Fibroblast of skin of right quadriceps (primary cell): Measurements from ENCODE around the gene RCOR1.

ENCODE experiments used
- DNase-seq: peaks from one replicate; pipeline ENCODE4 v3.0.0-alpha.2; 2013

Gene RCOR1

DNA sequence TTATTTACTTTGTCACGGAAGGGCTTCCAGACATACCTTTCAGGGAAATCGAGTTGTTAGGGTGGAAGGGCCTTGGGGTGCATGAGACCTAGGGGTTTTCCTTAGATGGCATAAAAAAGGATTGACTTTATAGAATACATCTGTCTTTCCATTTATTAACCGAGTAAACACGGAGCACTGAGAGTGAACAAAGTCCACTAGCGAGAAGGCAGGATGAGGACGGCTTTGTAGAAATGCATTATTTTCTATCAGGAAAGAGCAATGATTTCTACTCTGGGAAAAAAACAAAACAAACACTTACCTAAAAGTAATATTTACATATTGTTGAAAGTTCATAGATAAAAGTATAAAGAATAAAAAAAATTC lies 91.8 kb downstream of the RCOR1 start:
- DNase-seq, result no peak

- no peak for DNase-seq
Observed at GRCh38 chr14:102686196-102686801, 93.8 kb downstream of the RCOR1 start.

DNA sequence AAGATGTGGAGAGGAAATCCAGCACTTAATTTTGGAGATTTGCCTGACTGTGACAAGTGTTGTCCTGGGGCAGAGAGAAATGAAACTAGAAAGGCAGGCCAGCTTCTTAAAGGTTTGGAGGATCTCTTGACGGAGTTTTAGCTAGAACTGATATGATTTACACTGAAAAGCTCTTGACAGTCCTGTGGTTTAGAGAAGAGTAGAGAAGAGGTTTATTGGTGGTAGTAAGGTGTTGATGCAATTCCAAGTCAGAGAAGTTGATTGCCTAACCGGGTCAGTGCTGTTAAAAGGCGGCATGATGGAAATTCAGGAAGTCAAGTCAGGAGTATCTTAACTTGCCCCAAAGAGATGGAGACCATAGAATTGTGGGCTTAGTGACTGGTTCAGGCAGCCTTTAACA lies 95.8 kb downstream of the RCOR1 start:
- no peak for DNase-seq

DNA sequence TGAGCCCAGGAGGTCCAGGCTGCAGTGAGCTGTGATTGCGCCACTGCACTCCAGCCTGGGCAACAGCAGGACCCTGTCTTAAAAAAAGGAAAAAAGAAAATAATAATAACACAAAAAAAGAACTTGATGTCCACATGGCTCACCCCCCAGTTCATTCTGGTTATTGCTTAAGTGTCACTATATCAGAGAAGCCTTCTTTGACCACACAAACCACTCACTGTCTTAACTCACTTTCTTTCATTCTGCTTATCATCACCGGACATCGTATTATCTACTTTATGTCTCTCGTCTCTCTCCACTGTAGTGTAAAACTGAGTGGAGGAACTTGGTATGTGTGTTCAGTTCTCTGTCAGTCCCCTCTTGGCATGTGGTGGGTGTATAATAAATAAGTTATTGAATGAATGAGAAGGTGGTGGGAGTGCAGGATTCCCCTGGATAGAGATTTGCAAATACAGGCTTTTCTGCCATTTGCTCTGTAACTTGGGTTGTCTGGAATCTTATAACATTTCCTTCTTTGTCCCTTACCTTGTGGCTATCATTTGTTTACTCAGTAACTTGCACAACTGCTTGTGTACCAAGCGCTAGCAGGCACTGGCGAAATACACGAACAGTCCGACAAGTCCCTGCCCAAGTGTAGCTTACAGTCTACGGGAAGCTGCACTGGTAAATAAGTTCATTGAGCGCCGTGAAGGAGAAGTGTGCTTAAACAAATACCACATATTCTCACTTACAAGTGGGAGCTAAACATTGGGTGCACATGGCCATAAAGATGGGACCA lies 98.2 kb downstream of the RCOR1 start:
- DNase-seq, result no peak

- no peak for DNase-seq
Observed at GRCh38 chr14:102691763-102692162, 99.3 kb downstream of the RCOR1 start.

- DNase-seq, result no peak
Observed at GRCh38 chr14:102692334-102692733, 99.9 kb downstream of the RCOR1 start.

GRCh38 chr14:102693006-102693755 lies 100.7 kb downstream of the RCOR1 start:
- DNase-seq, result no peak

DNA sequence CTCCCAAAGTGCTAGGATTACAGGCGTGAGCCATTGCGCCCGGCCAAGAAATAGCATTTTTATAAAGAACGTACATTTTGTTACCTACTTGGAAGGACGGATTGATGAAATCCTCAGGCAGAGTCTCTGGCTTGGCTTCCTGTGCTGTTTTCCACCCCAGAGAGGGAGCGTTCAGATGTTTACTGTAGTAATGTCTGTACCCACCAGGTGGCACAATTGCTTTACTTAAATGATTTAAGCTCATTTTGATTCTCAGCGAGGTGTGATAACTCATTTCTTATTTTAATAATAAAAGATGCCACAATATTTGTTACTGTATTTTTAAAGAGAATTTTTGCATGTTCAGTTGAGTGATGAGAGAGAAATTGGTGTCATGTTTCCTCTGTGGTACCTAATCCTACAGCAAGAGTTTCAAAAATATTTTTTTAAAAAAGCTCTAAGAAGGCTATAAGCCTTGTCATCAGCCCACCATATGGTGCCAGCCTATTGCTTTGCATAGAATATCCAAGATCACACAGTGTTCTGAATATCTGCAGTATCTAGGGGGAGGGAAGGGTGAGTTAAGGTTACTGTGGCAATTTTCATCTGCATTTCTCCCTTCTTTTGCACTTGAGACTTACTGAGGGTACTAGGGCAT lies 102.2 kb downstream of the RCOR1 start:
- peak; percentile 68 for DNase-seq

GRCh38 chr14:102695167-102695555 lies 102.7 kb downstream of the RCOR1 start:
- no peak for DNase-seq

DNA sequence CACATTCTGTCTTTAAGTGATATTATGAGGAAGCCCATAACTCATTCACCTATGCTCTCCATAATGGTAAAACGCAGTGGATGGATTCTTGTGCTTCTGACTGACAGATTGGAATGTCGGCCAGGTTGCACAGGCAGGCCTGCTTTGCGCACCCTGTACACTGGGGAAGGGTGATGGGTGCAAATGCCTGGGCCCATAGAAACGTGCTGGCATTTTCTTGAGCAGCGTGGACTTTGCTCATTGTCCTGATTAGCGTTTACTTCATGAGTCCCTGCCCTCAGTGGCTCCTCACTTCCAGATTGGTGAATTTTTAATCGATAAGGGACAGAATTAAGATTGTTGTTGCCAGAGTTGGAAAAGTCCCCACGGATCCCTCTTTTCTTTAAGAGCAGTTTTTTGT lies 103.9 kb downstream of the RCOR1 start:
- no peak for DNase-seq

- DNase-seq, result no peak
Observed at GRCh38 chr14:102696856-102697495, 104.5 kb downstream of the RCOR1 start.

DNA sequence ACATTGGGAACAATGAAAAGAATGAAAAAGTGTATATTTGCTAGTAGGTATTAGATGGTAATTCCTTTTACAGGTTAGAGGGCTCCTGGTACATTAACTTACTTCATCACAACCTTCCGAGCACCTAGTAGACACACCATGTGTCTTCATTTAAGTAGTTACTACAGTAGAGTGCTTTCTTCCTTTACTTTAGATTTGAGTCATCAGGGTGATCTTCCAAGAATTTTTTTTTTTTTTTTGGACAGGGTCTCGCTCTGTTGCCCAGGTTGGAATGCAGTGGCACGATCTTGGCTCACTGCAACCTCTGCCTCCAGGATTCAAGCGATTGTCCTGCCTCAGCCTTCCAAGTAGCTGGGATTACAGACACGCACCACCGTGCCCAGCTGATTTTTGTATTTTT lies 105.1 kb downstream of the RCOR1 start:
- no peak for DNase-seq

GRCh38 chr14:102699416-102700110 lies 107.1 kb downstream of the RCOR1 start:
- DNase-seq, result peak; percentile 31

- no peak for DNase-seq
Observed at GRCh38 chr14:102708494-102708893, 116.0 kb downstream of the RCOR1 start.

DNA sequence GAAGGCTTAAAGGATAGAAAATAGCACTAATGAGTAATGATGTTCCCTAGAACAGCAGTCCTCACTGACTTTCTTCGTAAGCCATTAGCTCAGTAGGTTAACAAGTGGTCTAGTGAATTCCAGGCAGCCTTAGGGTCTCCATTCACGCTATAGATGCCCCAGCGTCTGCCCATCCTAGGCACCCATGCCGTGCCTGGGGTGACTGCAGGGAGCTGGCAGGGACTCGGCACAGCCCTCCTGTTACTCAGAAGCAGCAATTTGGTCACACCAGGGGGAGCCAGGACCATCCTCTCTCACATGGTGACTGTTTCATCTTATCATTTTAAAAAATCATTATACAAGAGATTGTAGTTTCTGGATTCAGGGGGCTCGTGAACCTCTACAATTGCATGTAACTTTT lies 118.8 kb downstream of the RCOR1 start:
- DNase-seq, result no peak

DNA sequence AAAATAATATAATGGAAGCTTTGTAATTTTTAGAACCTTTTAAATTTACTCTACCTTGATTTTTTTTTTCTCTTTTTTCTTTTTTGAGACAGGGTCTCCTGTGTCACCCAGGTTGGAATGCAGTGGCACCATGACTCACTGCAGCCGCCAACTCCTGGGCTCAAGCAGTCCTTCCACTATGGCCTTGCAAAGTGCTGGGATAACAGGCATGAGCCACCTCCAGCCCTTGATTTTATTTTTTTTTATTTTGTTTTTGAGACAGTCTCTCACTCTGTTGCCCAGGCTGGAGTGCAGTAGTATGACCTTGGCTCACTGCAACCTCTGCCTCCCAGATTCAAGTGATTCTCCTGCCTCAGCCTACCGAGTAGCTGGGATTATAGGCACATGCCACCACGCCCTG lies 119.5 kb downstream of the RCOR1 start:
- no peak for DNase-seq

GRCh38 chr14:102717276-102717675 lies 124.8 kb downstream of the RCOR1 start:
- DNase-seq, result no peak

DNA sequence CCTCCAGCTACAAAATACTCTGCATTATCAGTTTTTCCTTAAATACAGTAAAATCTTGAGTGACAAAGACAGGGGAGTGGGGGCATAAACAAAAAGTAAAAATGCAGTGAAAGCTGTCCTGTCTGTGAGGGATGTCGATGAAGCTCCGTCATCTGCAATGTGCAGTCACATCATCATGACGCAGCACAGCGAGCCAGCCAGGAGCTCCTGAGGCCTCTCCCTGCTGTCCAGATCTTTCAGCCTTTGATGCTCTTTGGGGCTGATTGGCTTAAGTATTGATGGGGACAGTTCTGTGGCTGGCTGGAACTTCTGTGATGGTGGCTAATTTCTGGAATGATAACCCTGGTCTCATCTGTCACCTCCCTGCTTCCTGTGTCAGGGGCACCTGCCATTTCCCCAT lies 130.2 kb downstream of the RCOR1 start:
- DNase-seq, result no peak

- DNase-seq, result no peak
Observed at GRCh38 chr14:102723650-102724049, 131.2 kb downstream of the RCOR1 start.

GRCh38 chr14:102726191-102726949 lies 133.9 kb downstream of the RCOR1 start:
- no peak for DNase-seq

- DNase-seq, result no peak
Observed at GRCh38 chr14:102727336-102728095, 135.1 kb downstream of the RCOR1 start.
